GM18951 (cell line): Measurements from ENCODE around the gene TRIM25.

Experiments used
- POLR2A ChIP-seq: IDR thresholded peaks from 4 replicates; pipeline ENCODE4 v1.6.1; 2011; ENCODE audit warnings: mild to moderate bottlenecking; ENCODE audit not compliant: insufficient read length, insufficient read depth; ENCODE audit errors: extremely low read depth
- in situ Hi-C: fragments of 300-500 bp; cut with MboI; formaldehyde crosslinking; loops from one replicate; pipeline ENCODE4 v1.12.0; 2022; ENCODE audit warnings: low sequenced_read_pairs, mixed read lengths, inconsistent platforms; ENCODE audit not compliant: unreplicated experiment

Gene TRIM25

GRCh38 chr17:56917559-56918296, 3.9 kb upstream of the TRIM25 start:
- TF ChIP-seq POLR2A, result no peak
- in situ Hi-C loops, result no loop called here

- TF ChIP-seq POLR2A, result no peak
- in situ Hi-C loops, result no loop called here
These were observed 878 bp upstream of the TRIM25 start for GRCh38 chr17:56914581-56915273.

DNA sequence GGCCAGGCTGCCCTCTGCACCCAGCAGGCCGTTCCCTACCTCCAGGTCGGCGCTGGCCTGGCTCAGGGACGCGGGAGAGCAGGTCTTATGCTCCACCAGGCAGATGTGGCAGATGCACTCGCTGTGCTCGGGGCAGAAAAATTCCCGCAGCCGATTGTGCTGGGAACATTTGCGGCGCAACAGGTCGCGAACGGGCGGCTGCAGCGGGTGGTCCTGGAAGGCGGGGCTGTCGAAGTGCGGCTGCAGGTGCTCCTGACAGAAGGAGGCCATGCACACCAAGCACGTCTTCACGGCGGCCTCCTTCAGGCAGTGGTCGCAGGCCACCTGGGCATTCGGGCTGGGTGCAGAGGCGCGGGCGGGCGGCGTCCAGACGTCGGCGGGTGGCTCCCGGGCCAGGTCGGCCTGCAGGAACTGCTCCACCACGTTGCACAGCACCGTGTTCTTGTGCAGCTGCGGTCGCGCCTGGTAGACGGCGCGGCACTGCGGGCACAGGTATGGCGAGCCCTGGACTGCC, 439 bp downstream of the TRIM25 start:
- TF ChIP-seq POLR2A, result no peak
- in situ Hi-C loops, result no loop called here

GRCh38 chr17:56913000-56913311, 893 bp downstream of the TRIM25 start:
- no peak for TF ChIP-seq POLR2A
- in situ Hi-C loops, result no loop called here

- TF ChIP-seq POLR2A, result no peak
- in situ Hi-C loops, result no loop called here
These were observed 1.5 kb downstream of the TRIM25 start for GRCh38 chr17:56912105-56912999.

GRCh38 chr17:56910509-56911235, 3.2 kb downstream of the TRIM25 start:
- in situ Hi-C loops, result no loop called here
- TF ChIP-seq POLR2A, result no peak

- TF ChIP-seq POLR2A, result no peak
- in situ Hi-C loops, result no loop called here
These were observed 3.9 kb downstream of the TRIM25 start for GRCh38 chr17:56909742-56910508.

DNA sequence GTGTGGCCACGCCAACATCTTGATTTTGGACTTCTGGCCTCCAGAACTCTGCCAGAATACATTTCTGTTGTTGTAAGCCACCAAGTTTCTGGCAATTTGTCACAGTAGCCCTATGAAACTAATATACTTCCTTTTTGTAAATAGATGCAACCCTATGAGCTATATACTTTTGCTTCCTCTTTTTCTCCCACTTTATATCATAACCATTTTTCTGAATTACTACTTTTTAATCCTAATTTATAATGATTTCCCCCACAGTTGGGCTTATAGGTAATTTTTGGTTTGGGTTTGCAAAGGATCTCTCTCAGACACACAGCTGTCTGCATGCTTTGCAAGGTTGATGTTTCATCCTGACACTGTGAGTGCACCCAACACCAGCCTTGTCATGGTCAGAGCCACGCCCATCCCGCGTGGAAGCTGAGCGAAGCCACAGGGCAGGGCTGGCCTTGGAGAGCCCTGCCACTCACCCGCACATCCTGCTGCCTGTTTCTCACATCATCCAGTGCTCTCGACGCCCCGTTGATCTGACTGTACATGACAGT, 5.8 kb downstream of the TRIM25 start:
- in situ Hi-C loops, result no loop called here
- TF ChIP-seq POLR2A, result no peak

- TF ChIP-seq POLR2A, result no peak
- in situ Hi-C loops, result no loop called here
These were observed 10.3 kb downstream of the TRIM25 start for GRCh38 chr17:56903560-56903959.

GRCh38 chr17:56902348-56902747, 11.5 kb downstream of the TRIM25 start:
- TF ChIP-seq POLR2A, result no peak
- in situ Hi-C loops, result no loop called here

- in situ Hi-C loops, result no loop called here
- no peak for TF ChIP-seq POLR2A
These were observed 14.4 kb downstream of the TRIM25 start for GRCh38 chr17:56899403-56899802.

- in situ Hi-C loops, result no loop called here
- no peak for TF ChIP-seq POLR2A
These were observed 15.0 kb downstream of the TRIM25 start for GRCh38 chr17:56898874-56899273.
